Activated CD4-positive, alpha-beta T cell treated with anti-CD3 and anti-CD28 coated beads for 1 hour (primary cell): ENCODE measurements around the gene ATOSB.

Experiments used
- DNase-seq: peaks from one replicate; pipeline ENCODE4 v3.0.0-alpha.2; 2020

ATOSB gene

GRCh38 chr9:35085078-35085477, 30.6 kb downstream of the ATOSB start:
- DNase-seq, result no peak

- DNase-seq, result peak; percentile 70
Observed at GRCh38 chr9:35079426-35080341, 36.0 kb downstream of the ATOSB start, which contains the start of gene FANCG. Gene FANCG (minus strand): TSS chr9:35079942. CDS start chr9:35079524, 418 bp downstream.

DNA sequence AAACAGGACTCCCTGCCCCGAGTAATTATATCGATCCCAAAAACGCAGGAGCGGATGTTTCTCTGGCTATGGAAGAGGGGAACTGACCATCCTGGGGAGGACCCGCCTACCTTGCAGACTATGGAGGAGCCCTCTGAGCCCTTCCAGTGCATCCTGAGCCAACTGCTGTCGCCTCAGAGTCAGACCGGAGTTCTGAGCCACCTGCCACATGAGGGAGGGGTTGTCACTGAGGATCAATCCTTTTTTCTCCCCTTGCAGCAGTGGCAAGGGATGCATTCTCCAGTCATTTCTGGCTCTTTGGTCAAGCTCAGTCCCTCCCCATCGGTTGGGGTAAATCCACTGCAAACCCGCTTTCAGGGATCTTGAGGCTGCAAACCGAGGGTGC, 36.6 kb downstream of the ATOSB start:
- DNase-seq, result no peak

DNA sequence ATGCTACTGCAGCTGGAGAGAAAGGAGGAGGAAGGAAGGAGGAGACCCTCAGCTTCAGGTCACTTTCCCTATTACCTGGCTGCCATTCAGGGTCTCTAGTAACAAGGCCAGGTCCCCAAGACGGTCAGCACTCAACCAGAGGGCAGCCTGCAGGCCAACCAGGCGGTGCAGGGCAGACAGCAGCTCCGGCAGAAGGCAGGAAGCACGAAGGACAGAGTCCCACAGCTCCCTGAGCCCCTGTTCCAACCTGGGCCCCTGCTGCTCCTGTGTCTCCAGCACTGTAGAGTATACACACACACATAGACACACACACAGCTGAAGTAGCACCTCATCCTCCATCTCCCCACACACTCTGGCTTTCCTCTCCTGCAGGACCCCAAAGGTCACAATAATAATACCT, 37.6 kb downstream of the ATOSB start:
- no peak for DNase-seq

- no peak for DNase-seq
Observed at GRCh38 chr9:35076848-35077247, 38.8 kb downstream of the ATOSB start.

GRCh38 chr9:35075358-35075757, 40.3 kb downstream of the ATOSB start:
- DNase-seq, result no peak

- DNase-seq, result no peak
Observed at GRCh38 chr9:35074791-35075190, 40.9 kb downstream of the ATOSB start.

GRCh38 chr9:35074141-35074540, 41.5 kb downstream of the ATOSB start:
- no peak for DNase-seq

GRCh38 chr9:35073279-35073612, 42.4 kb downstream of the ATOSB start:
- no peak for DNase-seq

- DNase-seq, result peak; percentile 96
Observed at GRCh38 chr9:35072461-35073278, 43.0 kb downstream of the ATOSB start, which contains the start of gene VCP. Gene VCP (minus strand): TSS chr9:35072625. CDS start chr9:35072353, 272 bp downstream.

DNA sequence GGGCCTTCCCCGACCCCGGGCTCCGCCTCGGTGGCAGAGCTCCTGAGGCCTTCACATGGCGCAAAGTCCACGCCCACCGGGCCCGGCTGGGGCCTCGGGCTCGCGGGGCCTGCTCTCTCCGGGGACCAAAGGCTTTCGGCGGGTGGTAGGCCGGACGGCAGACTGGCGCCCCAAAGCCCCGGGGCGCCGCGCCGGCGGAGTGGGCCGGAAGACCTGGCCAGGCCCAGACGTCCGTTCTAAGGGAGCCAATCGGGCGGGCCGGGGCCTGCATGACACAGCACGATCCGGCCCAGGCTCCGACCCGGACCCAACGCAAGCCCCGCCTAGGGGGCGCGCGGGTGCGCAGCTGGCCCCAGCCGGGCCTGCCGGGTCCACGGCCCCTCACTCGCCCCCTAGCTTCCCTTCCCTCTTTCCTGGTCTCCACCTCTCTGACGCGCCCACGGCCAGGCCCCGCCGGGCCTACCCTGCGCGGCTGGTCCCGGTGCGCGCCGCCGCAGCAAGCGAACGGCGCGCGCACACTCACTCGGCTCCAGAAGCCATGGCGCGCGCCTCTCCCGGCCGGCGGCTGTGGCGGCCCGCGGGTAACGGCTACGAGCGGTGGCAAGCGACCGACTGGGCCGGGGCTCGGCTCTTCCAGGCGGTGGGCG, 43.7 kb downstream of the ATOSB start:
- DNase-seq, result peak; percentile 58

DNA sequence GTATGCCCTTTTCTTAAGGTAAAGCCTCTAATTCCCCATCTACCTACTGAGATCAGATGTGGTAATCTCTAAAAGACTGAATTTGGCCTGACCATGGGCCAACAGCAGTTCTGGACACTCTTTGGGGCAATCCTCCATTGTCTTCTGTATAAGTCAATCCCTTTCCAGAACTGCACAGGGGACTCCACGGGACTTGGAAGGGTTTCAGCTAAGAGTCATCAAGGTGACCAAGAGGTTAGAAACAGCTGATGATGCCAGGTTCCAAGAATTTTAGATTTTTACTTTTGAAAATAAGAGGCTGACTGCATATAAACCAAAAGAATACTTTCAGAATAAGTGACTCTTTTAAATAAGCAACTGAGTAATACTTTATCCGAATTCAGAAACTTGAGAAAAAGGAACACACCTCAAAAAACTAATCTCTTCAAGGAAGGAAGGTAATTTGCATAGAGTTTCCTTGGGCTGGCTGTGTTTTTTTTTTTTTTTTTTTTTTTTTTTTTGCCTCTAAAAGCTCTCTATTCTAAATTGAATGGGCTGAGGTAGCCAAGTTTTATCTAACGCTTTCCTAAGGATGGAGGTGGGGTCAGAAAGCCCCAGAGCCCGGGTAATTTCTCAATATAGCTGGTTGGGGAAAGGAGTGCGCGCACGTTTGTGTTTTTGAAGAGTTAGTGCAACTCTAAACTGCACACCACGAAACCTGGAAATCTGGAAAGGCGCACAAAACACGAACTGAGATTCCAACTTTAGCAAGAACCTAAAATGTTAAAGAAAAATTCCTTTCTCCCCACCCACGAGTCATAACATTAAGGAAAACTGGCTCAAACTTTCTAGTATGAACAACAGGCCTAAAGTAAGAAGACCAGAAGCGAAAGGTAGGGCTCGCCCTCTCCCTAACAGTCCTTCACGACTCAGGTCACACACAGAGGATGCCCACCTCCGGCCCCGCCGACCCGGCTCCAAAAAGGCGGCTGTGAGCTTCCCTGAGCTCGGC, 44.5 kb downstream of the ATOSB start:
- DNase-seq, result no peak

GRCh38 chr9:35069020-35069419, 46.6 kb downstream of the ATOSB start:
- DNase-seq, result no peak

GRCh38 chr9:35067056-35067455, 48.6 kb downstream of the ATOSB start:
- DNase-seq, result no peak

DNA sequence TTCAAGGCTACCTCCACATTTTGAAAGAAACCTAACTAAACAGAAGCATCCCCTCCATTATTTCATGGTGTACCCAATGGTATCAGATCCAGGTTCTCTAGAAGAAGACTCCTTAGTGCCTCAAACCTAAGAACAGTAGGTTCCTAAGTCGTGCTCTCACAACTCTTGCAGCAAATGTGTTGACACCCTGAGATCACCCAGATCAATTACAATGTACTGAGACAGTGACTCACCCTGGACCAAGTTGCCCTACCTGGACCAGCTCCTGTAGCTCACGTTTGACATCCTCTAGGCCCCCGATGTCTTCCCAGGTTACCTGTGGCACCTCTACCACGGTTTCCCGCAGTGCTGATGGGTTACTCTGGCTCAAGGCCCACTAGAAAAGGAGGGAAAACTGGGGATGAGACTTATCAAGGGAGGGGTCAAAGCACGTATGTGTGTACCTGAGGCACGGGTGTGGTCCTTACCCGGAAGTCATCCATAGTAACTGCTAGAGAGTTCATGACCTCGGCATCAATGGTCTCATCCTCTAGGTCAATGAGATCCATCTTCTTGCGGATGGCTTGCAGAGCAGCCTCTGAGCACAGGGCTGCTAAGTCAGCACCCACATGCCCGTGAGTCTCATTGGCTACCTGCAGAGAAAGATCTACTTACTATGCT, 55.0 kb downstream of the ATOSB start:
- no peak for DNase-seq

GRCh38 chr9:35059438-35059837, 56.2 kb downstream of the ATOSB start:
- DNase-seq, result no peak

- DNase-seq, result no peak
Observed at GRCh38 chr9:35057271-35057620, 58.4 kb downstream of the ATOSB start.

GRCh38 chr9:35056571-35057270, 58.9 kb downstream of the ATOSB start:
- no peak for DNase-seq

GRCh38 chr9:35054871-35055644, 60.6 kb downstream of the ATOSB start:
- no peak for DNase-seq

- no peak for DNase-seq
Observed at GRCh38 chr9:35054185-35054835, 61.4 kb downstream of the ATOSB start.
